Right lobe of liver (tissue), 4 donors: Measurements from ENCODE around the gene IGF2.

Source experiments
- CTCF ChIP-seq, 4 donors: fragments of 200-600 bp in 3 of 4; fragments of 450-650 bp in 1 of 4; IDR thresholded peaks; one replicate each; pipeline versions ENCODE4 v1.5.1 to v1.8.0; 2016 to 2022; ENCODE audit warnings: antibody characterized with exemption in 4 of 4, mild to moderate bottlenecking in 2 of 4
- POLR2A ChIP-seq: fragments of 450-650 bp; IDR thresholded peaks from one replicate; pipeline ENCODE4 v1.6.1; 2017; ENCODE audit warnings: antibody characterized with exemption, mild to moderate bottlenecking
- donor health status: DM: no; HTN: no; CAD: no.
- donor health status: DM: no; HTN: no; CAD: no.
- donor health status: DM: no; HTN: yes; CAD: no.

DNA sequence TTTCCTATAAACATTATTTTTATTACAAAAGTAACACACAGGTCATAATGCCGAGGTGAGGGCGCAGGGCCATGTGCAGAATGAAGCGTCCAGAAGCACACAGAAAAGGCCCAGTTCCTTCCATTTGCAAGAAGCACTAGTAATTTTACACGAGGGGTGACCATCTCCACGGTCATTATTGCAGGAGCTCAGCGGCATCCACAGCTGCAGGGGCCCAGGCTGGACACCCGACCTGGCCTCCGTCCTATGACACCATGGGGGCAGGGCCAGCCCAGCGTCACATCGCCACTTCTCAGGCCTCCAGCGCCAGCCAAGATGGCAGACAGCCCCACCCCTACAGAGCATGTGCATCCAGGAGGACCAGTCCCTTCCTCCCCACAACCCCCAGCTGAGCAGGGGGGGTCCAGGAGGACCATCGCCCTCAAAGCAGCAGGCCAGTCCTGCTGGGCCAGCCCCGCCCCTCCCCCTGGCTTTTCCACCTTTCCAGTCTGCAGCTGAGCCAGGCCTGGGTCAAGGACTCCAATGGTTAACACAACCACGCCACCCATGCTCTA is 3.5 kb downstream of the IGF2 start:
- TF ChIP-seq CTCF (IDR thresholded peaks at IDR 0.05) (no peak), POLR2A (no peak)
